Natural killer cell treated with Interleukin-12 subunit alpha and Interleukin-12 subunit beta and Interleukin-15 and Interleukin-18, amount 100 ng/mL, for 72 hours (primary cell): ENCODE results near the gene RNU1-3. TPM values are rescaled to one million over a fixed set of nuclear protein-coding genes. Genes with fewer than 3 reads are reported as not detected.
"Not testable (repeated sequence)": the region's sequence is repeated elsewhere in the genome, so short reads cannot be mapped to it uniquely, and the experiment has no call there.

ENCODE experiments used
- ATAC-seq, 2 donors: fragments of 150-1000 bp; cut with Tn5 transposase in 1 of 2; sonication (Bioruptor Pico), chemical (Tn5 transposase) in 1 of 2; 2 replicates each; pipeline ENCODE4 v1.10.0; 2021
- DNase-seq: peaks from one replicate; pipeline ENCODE4 v3.0.0; 2022; ENCODE audit warnings: low spot score
- H3K27ac Mint-ChIP-seq, 2 donors: 1 replicate in 1 of 2; 2 replicates in 1 of 2; pipeline ENCODE4 v1.8.0; 2022; ENCODE audit warnings: mixed read lengths in 2 of 2, mild to moderate bottlenecking in 1 of 2, moderate library complexity in 1 of 2
- H3K27me3 Mint-ChIP-seq, 2 donors: 1 replicate in 1 of 2; 2 replicates in 1 of 2; pipeline ENCODE4 v1.8.0; 2022; ENCODE audit warnings: mixed read lengths in 2 of 2
- H3K36me3 Mint-ChIP-seq: one replicate; pipeline ENCODE4 v1.8.0; 2022; ENCODE audit warnings: mixed read lengths
- H3K4me1 Mint-ChIP-seq, 2 donors: 1 replicate in 1 of 2; 2 replicates in 1 of 2; pipeline ENCODE4 v1.8.0; 2022; ENCODE audit warnings: low read depth in 2 of 2, mixed read lengths in 2 of 2, mild to moderate bottlenecking in 1 of 2
- H3K4me3 Mint-ChIP-seq: one replicate; pipeline ENCODE4 v1.8.0; 2022; ENCODE audit warnings: mixed read lengths
- H3K9me3 Mint-ChIP-seq: 2 replicates; pipeline ENCODE4 v1.8.0; 2022; ENCODE audit warnings: mixed read lengths
- total RNA-seq, 2 donors: library from RNA; stranded (reverse); gene quantifications; one replicate each; pipeline ENCODE4 v1.2.3, GENCODE V29; 2022

The RNU1-3 gene
- total RNA-seq, 2 donors from 2014 or later, result 1,591 to 3,879 TPM

DNA sequence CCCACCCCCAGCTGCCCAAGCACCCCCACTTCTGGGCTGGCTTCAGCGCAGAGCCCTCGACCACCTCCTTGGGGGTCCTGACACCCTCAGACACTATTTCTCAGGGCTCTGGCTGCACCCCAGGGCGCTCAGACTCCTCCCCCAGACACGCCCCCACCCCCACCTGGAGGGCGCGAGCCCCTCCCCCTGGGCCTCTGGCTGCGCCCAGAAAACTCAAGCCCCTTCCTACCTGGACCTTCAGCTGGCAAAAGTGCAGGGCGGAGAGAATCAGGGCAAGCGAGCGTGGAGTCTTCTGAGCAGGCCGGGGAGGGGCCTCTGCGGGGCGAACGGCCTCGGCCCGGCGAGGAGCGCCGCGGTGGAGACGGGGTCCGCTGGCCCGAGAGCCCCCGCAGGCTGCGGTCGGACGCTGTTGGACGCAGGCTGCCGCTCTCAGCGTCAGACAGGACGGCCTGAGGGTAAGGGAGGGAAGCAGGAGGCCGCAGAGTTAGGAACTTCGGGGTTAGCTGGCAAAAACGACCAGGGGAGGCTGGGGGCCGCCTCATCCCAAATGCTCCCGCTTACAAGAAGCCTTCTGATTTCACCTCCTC is 36.0 kb downstream of the RNU1-3 start:
- ATAC-seq, result no peak
- Mint-ChIP-seq H3K4me1 (peaks cover 0 to 15% of the 10 kb centered on the region in 2 donors), H3K4me3 (no peak overlapping the region), H3K27ac (no peak overlapping the region), H3K27me3 (no peaks in the 10 kb centered on the region), H3K9me3 (no peaks in the 10 kb centered on the region), H3K36me3 (peaks cover 11% of the 10 kb centered on the region)
- peak; percentile 72 for DNase-seq

DNA sequence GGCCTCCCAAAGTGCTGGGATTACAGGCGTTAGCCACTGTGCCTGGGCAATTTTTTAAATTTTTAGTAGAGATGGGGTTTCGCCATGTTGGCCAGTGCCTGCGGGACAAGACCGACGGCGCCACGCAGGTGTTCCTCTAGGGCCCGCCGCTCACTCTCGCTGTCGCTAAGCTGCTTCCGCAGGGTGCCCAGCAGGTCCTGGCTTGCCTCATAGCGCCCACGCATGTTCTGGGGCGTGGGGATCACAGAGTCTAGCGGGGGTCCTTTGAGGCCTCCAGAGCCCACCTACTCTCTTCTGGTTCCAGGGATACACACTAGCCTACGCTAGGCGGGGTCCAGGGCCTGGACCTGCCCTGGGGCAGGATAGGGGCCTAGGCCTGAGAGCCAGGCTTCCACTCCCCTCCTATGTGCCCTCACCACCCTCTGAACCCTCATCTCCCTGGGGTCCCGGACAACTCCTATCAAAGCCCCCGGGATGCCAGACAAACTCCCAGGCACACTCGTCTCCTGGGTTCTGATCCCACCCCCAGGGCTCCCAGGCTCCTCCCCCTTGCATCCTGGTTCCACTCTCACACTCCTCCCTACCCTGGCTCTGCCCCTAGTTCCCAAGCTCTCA is 36.7 kb downstream of the RNU1-3 start:
- peak in 1 of 2 donors; percentile 1 for ATAC-seq
- H3K4me3 Mint-ChIP-seq, H3K27me3 Mint-ChIP-seq, H3K9me3 Mint-ChIP-seq: not testable (repeated sequence)
- H3K4me1 Mint-ChIP-seq, result peaks cover 0 to 15% of the 10 kb centered on the region in 2 donors
- H3K36me3 Mint-ChIP-seq, result peaks cover 11% of the 10 kb centered on the region
- H3K27ac Mint-ChIP-seq, result peak overlapping the region in 1 of 2 donors; percentile 13
- DNase-seq, result peak; percentile 61

DNA sequence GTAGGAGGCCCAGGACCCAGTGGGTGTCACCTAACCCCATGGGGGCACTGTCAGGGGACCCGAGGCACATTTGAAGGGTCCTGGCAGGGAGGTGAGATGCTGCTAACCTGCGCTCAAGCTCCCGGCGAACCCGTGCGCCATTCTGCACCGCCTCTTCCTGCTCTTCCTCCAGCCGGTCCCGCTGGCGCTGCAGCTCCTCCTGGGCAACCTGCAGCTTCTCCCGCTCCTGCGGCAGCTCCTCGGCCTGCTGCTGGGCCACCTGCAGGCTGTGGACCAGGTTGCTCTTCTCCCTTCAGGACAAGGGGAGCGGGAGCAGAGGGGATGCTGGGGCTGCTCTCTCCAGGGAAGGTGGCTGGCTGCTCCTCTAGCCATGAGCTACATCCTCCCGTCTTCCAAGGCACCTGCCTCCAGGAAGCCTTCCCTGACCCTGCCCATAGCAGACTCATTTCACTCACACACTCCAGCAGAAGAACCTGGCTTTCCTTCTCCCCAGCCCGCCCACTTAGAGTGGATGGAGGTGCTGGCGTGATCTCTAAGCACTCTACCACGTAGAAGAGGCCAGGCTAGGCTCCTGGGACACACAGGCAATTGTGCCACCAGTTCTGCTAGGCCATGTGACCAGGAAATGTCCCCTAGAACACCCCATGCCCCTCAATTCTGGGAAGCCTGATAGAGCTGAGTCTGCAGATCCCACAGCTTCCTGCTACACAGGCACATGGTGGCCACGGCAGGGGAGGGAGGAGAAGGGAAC is 38.2 kb downstream of the RNU1-3 start:
- H3K36me3 Mint-ChIP-seq, result peaks cover 6% of the 10 kb centered on the region
- no peaks in the 10 kb centered on the region for H3K9me3 Mint-ChIP-seq
- H3K4me3 Mint-ChIP-seq, result no peak overlapping the region
- no peak overlapping the region for H3K27ac Mint-ChIP-seq
- peak; percentile 61 for DNase-seq
- no peak for ATAC-seq
- H3K4me1 Mint-ChIP-seq, result peaks cover 0 to 10% of the 10 kb centered on the region in 2 donors
- no peaks in the 10 kb centered on the region for H3K27me3 Mint-ChIP-seq

DNA sequence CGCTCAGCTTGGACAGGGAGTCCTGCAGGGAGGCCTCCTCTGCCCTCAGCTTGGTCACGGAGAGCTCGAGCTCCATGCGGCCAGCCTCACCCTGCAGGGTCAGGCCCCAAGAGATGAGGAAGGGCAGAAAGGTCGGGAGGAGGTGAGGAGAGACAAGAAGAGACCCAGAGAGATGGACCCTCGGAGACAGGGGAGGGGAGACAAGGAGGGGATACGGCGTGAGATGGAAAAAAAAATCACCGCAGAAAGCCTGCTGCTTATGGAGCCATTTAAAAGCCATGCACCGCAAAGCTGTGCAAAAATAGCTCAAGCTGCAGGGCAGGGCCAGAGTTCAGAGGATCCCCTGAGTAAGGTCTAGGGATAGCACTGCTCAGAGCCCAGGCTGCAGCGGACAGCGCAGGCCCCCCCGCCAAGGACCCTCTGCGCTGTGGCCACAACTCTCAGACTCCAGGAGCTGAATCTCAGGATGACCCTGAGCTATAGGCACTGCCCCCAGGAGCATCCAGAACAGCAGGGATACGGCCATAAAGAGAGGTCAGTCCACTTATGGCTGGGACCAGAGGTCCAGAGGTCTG is 40.3 kb downstream of the RNU1-3 start:
- not testable (repeated sequence) for H3K27ac Mint-ChIP-seq, H3K9me3 Mint-ChIP-seq, ATAC-seq, H3K4me3 Mint-ChIP-seq, H3K27me3 Mint-ChIP-seq, H3K36me3 Mint-ChIP-seq
- H3K4me1 Mint-ChIP-seq, result peaks cover 0 to 10% of the 10 kb centered on the region in 2 donors
- peak; percentile 59 for DNase-seq

DNA sequence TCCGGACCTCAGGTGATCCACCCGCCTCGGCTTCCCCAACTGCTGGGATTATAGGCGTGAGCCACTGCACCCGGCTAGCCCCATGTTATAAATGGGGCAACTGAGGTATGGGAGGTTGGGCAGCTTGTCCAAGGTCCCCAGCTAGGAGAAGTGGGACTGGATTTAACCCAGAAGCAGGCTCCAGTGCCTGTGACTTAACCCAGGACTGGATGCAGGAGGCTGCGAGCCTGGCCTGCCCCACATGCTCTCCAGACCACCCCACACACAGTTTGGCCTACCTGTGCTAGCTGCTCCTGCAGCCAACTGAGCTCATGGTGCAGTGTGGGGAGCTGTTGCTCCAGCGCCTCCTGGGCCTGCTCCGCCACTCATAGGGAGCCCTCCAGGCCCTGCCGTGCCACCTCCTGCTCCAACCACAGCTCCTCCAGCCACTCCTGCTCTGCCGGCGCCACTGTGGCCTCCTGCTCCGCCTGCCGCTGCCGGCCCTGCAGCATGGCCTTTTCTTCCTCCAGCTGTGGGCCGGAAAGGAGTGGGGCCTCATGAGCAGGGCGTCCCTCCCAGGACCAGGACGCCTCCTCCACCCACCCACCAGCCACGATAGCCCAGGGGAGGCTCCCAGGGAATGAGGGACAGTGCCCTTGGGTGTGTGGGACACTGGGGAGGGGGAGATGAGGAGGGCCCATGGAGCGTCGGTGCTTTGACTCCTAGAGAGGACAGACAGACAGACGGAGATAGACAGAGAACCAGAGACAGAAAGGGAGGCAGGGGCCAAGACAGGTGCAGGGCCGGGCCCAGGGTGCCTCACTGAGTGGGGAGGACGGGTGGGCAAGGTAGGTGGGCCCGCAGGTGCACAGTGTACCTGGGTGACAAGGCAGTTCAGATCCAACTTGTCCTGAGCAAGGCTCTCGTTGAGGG is 41.0 kb downstream of the RNU1-3 start:
- peak in 1 of 2 donors; percentile 1 for ATAC-seq

DNA sequence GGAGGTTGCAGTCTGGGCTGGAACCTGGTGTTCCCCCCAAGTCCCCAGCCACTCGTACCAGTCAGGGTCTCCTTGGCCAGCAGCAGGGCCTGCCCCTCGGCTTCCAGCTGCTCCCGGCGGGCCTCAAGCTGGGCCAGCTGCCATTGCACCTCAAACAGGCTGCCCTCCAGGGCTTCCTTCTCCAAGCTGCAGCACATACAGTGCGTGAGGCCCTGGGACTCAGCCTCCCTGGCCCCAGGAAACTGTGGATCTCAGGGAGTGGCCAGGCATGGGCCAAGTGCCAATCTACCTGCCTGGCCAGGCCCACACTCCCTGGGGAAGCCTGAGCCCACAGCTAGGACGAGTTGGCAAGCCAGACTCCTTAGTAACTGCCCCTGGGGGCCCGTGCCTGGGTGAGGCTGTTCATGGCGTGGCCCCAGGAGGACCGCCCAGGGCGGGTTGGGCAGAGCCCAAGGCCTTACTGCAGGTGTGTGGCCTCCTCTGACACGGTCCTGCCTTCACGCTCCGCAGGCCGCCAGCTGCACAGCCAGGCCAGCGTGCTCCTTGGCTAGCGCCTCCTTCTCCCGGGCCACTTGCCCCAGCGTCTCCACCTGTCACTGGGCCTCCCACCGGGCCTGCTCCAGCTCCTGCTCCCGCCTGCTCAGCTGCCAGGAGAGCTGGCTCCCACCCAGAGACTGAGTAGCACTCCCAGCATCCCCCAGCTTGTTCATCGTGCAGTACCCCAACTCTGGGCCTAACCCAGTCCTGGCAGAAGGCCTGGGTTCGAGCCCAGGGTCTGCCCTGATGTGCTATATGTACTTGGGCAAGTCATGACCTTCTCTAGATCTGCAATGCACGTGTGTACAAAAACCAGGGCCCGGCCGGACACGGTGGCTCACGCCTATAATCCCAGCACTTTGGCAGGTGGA is 42.7 kb downstream of the RNU1-3 start:
- not testable (repeated sequence) for H3K4me1 Mint-ChIP-seq, H3K36me3 Mint-ChIP-seq, H3K27ac Mint-ChIP-seq, H3K9me3 Mint-ChIP-seq, H3K27me3 Mint-ChIP-seq, H3K4me3 Mint-ChIP-seq
- DNase-seq, result peak; percentile 65
- peak; percentile 3 to 17 for ATAC-seq

More for the DNA sequence above, 41.0 kb downstream of the RNU1-3 start:
- peaks cover 6% of the 10 kb centered on the region for H3K36me3 Mint-ChIP-seq
- H3K4me1 Mint-ChIP-seq, result peaks cover 0 to 10% of the 10 kb centered on the region in 2 donors
- H3K27ac Mint-ChIP-seq, result no peak overlapping the region
- no peak overlapping the region for H3K4me3 Mint-ChIP-seq
- DNase-seq, result peak; percentile 63
- H3K9me3 Mint-ChIP-seq, result no peaks in the 10 kb centered on the region
- H3K27me3 Mint-ChIP-seq, result no peaks in the 10 kb centered on the region

DNA sequence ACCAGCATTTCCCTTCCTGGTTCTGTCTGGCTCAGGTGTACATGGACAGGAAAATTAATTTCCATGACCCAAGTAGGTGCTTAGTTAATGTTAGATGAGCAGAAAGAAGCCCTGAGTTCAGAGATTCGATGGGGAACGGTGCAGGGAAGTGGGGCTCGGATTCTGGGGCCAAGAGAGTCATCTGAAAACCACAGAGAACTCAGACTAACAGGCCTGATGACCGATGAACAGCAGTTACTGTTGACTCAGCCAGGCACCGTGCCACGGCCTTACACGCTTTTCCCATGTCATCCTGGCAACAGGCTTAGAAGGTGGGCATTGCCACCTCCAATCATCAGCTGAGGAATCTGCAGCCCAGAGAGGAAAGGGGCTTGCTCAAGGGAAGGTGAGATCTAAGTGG is 43.4 kb downstream of the RNU1-3 start:
- not testable (repeated sequence) for ATAC-seq, H3K4me3 Mint-ChIP-seq, H3K27me3 Mint-ChIP-seq, H3K36me3 Mint-ChIP-seq, H3K4me1 Mint-ChIP-seq, H3K27ac Mint-ChIP-seq, H3K9me3 Mint-ChIP-seq
- DNase-seq, result peak; percentile 58

DNA sequence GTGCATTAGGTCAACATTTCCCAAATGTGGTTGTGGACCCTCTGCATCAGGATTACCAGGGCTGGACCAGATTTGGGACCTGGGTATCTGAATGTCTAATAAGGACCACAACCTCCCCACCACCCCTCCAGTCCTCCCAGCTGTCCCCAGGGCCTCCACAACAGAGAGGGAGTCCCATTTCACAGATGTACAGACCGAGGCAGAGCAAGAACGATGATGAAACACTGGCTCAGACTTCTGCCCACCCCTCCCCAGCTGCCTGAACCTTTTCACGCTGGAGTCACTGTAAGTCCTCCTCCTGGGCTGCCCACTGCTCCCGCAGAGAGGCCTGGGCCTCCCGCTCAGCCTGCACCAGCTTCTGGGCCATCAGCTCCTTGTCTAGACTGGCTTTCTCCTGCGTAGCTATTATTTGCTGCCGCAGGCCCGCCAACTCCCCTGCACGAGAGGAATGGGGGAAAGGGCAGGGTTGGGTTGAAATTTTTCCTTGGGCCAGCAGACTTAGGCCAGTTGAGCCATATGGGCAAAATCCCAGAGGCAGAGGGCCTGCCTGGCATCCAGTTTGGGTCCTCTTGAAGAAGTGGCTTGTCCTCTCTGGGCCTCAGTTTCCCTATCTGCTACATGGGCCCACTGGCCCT is 45.0 kb downstream of the RNU1-3 start:
- H3K4me1 Mint-ChIP-seq, H3K27me3 Mint-ChIP-seq, ATAC-seq, H3K36me3 Mint-ChIP-seq, H3K4me3 Mint-ChIP-seq, H3K27ac Mint-ChIP-seq, H3K9me3 Mint-ChIP-seq: not testable (repeated sequence)
- DNase-seq, result peak; percentile 60

DNA sequence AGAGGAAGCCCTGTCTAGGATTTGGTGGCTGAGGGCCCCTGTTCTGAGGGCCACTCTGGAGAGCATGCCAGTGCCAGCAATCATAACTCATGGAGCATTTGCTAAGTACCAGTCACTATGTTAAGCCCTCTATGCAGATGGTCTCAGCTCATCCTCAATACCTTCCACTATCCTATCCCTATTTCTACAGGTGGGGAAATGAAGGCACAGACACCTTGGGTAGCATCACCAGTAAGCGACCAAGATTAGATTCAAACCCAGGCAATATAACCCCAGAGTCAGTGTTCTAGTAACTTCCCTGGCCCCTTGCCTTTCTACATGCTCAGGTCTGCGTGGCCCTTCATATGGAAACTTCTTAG is 45.5 kb downstream of the RNU1-3 start:
- Mint-ChIP-seq H3K36me3 (peaks cover 5% of the 10 kb centered on the region), H3K27me3 (no peaks in the 10 kb centered on the region), H3K9me3 (no peaks in the 10 kb centered on the region), H3K4me3 (no peak overlapping the region), H3K4me1 (peaks cover 0 to 1% of the 10 kb centered on the region in 2 donors), H3K27ac (no peak overlapping the region)
- DNase-seq (no peak), ATAC-seq (no peak)

DNA sequence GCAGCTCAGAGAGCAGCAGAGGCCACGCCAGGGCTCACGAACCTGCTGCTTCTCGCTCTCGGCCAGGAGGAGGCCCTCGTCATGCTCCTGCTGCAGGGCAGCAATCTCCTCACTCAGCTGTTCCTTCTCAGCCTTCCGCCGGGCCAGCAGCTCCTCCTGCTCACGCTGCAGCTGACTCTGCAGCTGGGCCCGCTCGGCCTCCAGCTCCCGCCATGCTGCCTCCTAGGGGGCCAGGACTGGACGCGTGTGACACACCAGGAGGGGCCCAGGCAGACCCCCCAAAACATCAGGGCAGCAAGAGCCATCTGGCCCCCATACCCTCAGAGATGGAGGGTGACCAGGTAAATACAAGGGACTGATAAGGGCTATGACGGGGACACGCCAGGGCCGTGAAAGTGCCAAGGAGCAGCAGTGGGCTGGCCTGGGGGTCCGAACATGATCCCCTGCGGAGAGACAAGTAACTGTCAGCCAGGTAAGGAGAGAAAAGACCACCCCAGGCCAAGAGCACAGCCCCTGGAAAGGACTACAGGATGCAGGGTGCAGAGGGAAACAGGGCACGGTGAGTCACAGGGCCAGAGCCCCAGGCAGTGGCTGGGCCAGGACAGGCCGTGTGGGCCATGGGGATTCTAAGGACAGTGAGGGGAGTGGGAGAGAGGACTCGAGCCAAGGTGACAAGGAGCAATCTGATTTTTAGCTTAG is 46.8 kb downstream of the RNU1-3 start:
- H3K9me3 Mint-ChIP-seq, H3K27me3 Mint-ChIP-seq, H3K36me3 Mint-ChIP-seq, H3K27ac Mint-ChIP-seq, H3K4me1 Mint-ChIP-seq, ATAC-seq, H3K4me3 Mint-ChIP-seq: not testable (repeated sequence)
- DNase-seq, result peak; percentile 63

DNA sequence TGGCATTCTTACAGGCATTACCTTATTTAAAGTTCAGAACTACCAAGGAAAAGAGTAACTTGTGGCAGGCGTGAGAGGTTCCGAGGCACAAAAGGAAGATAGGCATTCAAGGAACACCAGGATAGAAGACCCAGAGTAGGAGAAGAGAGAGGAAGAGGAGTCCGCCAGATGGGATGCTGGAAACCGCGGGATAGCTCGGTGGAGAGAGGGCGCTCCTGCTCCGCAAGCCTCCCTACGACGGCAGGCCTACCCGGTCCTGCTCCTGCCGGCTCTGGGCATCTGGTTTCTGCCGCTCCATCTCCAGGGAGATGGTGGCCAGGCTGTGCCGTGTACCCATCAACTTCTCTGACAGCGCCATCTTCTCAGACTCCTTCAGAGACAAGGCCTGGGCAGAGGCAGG is 48.0 kb downstream of the RNU1-3 start:
- DNase-seq, result peak; percentile 63

More for the DNA sequence above, 48.0 kb downstream of the RNU1-3 start:
- ATAC-seq, result peak in 1 of 2 donors; percentile 4
- Mint-ChIP-seq H3K27me3 (no peaks in the 10 kb centered on the region), H3K9me3 (no peaks in the 10 kb centered on the region), H3K4me1 (no peaks in the 10 kb centered on the region), H3K27ac (no peak overlapping the region), H3K4me3 (no peak overlapping the region), H3K36me3 (no peaks in the 10 kb centered on the region)
